Loucy (cell line): ENCODE results near the gene RABGAP1.

Experiments
- H2AFZ ChIP-seq: fragments of 200-600 bp; sonication (generic); 2 replicates; pipeline ENCODE4 v1.6.0; 2016; ENCODE audit warnings: antibody characterized with exemption, mild to moderate bottlenecking, low read length, moderate library complexity
- H3F3A ChIP-seq: fragments of 200-600 bp; 2 replicates; pipeline ENCODE4 v1.6.0; 2016; ENCODE audit warnings: antibody characterized with exemption, low read depth, mild to moderate bottlenecking
- H3K27me3 ChIP-seq: fragments of 200-600 bp; sonication (generic); 2 replicates; pipeline ENCODE4 v1.6.1; 2014; ENCODE audit warnings: low read length, mild to moderate bottlenecking; ENCODE audit not compliant: insufficient read depth, poor library complexity, severe bottlenecking
- H3K36me3 ChIP-seq: fragments of 200-600 bp; sonication (generic); 2 replicates; pipeline ENCODE4 v1.6.1; 2016; ENCODE audit warnings: low read length; ENCODE audit not compliant: insufficient read depth
- H3K4me1 ChIP-seq: fragments of 200-600 bp; sonication (generic); 2 replicates; pipeline ENCODE4 v1.5.1; 2014; ENCODE audit warnings: low read length, mild to moderate bottlenecking; ENCODE audit not compliant: insufficient read depth, poor library complexity, severe bottlenecking
- H3K4me2 ChIP-seq: fragments of 200-600 bp; sonication (generic); 2 replicates; pipeline ENCODE4 v1.6.0; 2014; ENCODE audit warnings: antibody characterized with exemption, low read length, low read depth, mild to moderate bottlenecking; ENCODE audit not compliant: poor library complexity, severe bottlenecking
- H3K4me3 ChIP-seq: fragments of 200-600 bp; sonication (generic); 2 replicates; pipeline ENCODE4 v1.5.1; 2014; ENCODE audit warnings: low read length, mild to moderate bottlenecking, mixed read lengths; ENCODE audit not compliant: poor library complexity, severe bottlenecking
- H3K79me2 ChIP-seq: fragments of 200-600 bp; sonication (generic); 2 replicates; pipeline ENCODE4 v1.6.1; 2014; ENCODE audit warnings: low read length; ENCODE audit not compliant: insufficient read depth
- H3K9ac ChIP-seq: fragments of 200-600 bp; sonication (generic); 2 replicates; pipeline ENCODE4 v1.6.0; 2014; ENCODE audit warnings: mild to moderate bottlenecking, low read depth, low read length, moderate library complexity; ENCODE audit not compliant: poor library complexity, severe bottlenecking
- H3K9me2 ChIP-seq: fragments of 200-600 bp; sonication (generic); replicated peaks from 2 replicates; pipeline ENCODE4 v1.6.1; 2016; ENCODE audit warnings: low read depth, low read length, mixed read lengths
- H3K9me3 ChIP-seq: fragments of 200-600 bp; sonication (generic); 2 replicates; pipeline ENCODE4 v1.6.1; 2014; ENCODE audit warnings: mild to moderate bottlenecking, antibody characterized with exemption, low read length, low read depth; ENCODE audit not compliant: insufficient read depth
- H4K20me1 ChIP-seq: fragments of 200-600 bp; sonication (generic); 2 replicates; pipeline ENCODE4 v1.6.0; 2014; ENCODE audit warnings: antibody characterized with exemption, low read length, mild to moderate bottlenecking; ENCODE audit not compliant: insufficient read depth, poor library complexity, severe bottlenecking
- CTCF ChIP-seq: fragments of 200-600 bp; sonication (generic); conservative IDR thresholded peaks from 2 replicates; pipeline ENCODE4 v1.5.1; 2014; ENCODE audit warnings: mild to moderate bottlenecking, antibody characterized with exemption, low read length
- EZH2phosphoT487 ChIP-seq: fragments of 200-600 bp; IDR thresholded peaks from 2 replicates; pipeline ENCODE4 v1.6.1; 2018; ENCODE audit warnings: antibody characterized with exemption, mild to moderate bottlenecking, moderate library complexity, borderline replicate concordance

RABGAP1 gene

GRCh38 chr9:123129423-123129822, 188.6 kb downstream of the RABGAP1 start:
- no peaks in the 10 kb centered on the region for H3K79me2 ChIP-seq
- H3K9ac ChIP-seq: no peak overlapping the region
- no peak overlapping the region for H3K4me2 ChIP-seq
- H3K36me3 ChIP-seq: peaks cover 80% of the 10 kb centered on the region
- no peaks in the 10 kb centered on the region for H4K20me1 ChIP-seq
- no peaks in the 10 kb centered on the region for H3F3A ChIP-seq
- no peaks in the 10 kb centered on the region for H3K27me3 ChIP-seq
- no peak overlapping the region for H3K4me3 ChIP-seq
- no peaks in the 10 kb centered on the region for H3K9me2 ChIP-seq
- no peak overlapping the region for H2AFZ ChIP-seq
- no peaks in the 10 kb centered on the region for H3K4me1 ChIP-seq
- TF ChIP-seq EZH2phosphoT487 (no peak), CTCF (no peak)
- no peaks in the 10 kb centered on the region for H3K9me3 ChIP-seq

DNA sequence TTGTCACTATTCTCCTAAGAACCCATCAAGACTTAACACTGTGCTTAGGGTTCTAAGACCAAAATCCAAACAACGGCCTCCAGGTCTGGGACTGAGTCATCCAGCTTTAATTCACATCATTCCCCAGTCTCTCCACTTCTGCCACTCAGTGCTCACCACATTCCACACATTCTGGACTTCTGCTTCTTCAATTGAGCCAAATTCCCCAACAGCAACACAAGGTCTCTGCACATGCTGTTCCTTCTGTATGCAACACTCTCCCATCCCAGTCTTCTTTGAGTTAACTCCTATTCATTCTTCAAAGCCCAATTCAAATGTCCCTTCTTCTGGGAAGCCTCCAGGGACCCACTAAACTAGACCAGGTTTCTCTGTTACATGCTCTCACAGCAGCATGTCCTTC, 190.4 kb downstream of the RABGAP1 start:
- H3K9me3 ChIP-seq: no peaks in the 10 kb centered on the region
- no peak overlapping the region for H3K9ac ChIP-seq
- H3K4me2 ChIP-seq: no peak overlapping the region
- no peak overlapping the region for H3K4me3 ChIP-seq
- no peaks in the 10 kb centered on the region for H3K9me2 ChIP-seq
- no peaks in the 10 kb centered on the region for H3K4me1 ChIP-seq
- no peak overlapping the region for H2AFZ ChIP-seq
- H3F3A ChIP-seq: no peaks in the 10 kb centered on the region
- H3K36me3 ChIP-seq: peaks cover 84% of the 10 kb centered on the region
- H3K79me2 ChIP-seq: no peaks in the 10 kb centered on the region
- H4K20me1 ChIP-seq: no peaks in the 10 kb centered on the region
- H3K27me3 ChIP-seq: no peaks in the 10 kb centered on the region
- TF ChIP-seq EZH2phosphoT487 (no peak), CTCF (no peak)

DNA sequence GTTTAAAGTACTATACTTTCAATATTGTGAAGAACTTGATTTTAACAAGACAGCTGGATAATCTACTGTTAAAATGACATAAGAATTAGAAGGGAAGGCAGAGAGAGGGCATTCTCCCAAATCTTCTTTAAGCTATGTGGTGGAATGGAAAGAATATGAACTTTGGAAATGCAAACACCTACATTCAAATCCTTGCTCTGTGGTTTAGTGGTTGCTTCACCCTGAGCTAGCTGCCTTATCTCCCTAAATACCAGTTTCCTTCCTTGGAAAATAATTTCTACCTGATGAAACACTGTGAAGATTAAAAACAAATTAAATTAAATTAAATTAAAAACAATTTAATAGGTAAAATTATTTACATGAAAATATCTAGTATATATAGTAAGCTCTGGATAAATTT, 191.2 kb downstream of the RABGAP1 start:
- Histone ChIP-seq H3K4me1 (no peaks in the 10 kb centered on the region), H4K20me1 (no peaks in the 10 kb centered on the region), H3K9ac (no peak overlapping the region), H3K27me3 (no peaks in the 10 kb centered on the region), H3K79me2 (no peaks in the 10 kb centered on the region), H3K36me3 (peaks cover 84% of the 10 kb centered on the region), H3K4me3 (no peak overlapping the region), H2AFZ (no peak overlapping the region), H3K9me3 (no peaks in the 10 kb centered on the region), H3K4me2 (no peak overlapping the region), H3K9me2 (no peaks in the 10 kb centered on the region), H3F3A (no peaks in the 10 kb centered on the region)
- TF ChIP-seq EZH2phosphoT487 (no peak), CTCF (no peak)
